Tibial artery (tissue), 4 donors: ENCODE data around the gene NDUFS8.

Source experiments
- DNase-seq, 2 donors: peaks; one replicate each; pipeline ENCODE4 v3.0.0-alpha.2; 2019
- H3K27ac ChIP-seq, 2 donors: fragments of 200-600 bp; sonication (generic) in 1 of 2; 1 replicate in 1 of 2; 2 replicates in 1 of 2; pipeline ENCODE4 v1.5.1; 2018 to 2019; ENCODE audit warnings: mild to moderate bottlenecking in 1 of 2
- H3K27me3 ChIP-seq, 2 donors: fragments of 200-600 bp; sonication (generic) in 1 of 2; one replicate each; pipeline versions ENCODE4 v1.5.1 to v1.6.0; 2016 to 2019
- H3K36me3 ChIP-seq, 3 donors: fragments of 200-600 bp; sonication (generic) in 2 of 3; one replicate each; pipeline ENCODE4 v1.5.1; 2016 to 2019; ENCODE audit warnings: mild to moderate bottlenecking in 2 of 3
- H3K4me1 ChIP-seq, 4 donors: fragments of 200-600 bp; sonication (generic) in 2 of 4; 1 replicate in 3 of 4; 2 replicates in 1 of 4; pipeline ENCODE4 v1.5.1; 2016 to 2019
- H3K4me3 ChIP-seq, 2 donors: fragments of 200-600 bp; sonication (generic) in 1 of 2; 1 replicate in 1 of 2; 2 replicates in 1 of 2; pipeline ENCODE4 v1.5.1; 2018 to 2019; ENCODE audit warnings: mild to moderate bottlenecking in 2 of 2
- H3K9me3 ChIP-seq, 3 donors: fragments of 200-600 bp; sonication (generic) in 1 of 3; one replicate each; pipeline ENCODE4 v1.5.1; 2016 to 2019
- intact Hi-C: fragments of 100-400 bp; cut with DNase I; formaldehyde crosslinking; loops from one replicate; pipeline ENCODE4 v1.15.0; 2023; ENCODE audit warnings: low total_unique reads
- TF ChIP-seq, protein P1 (sequence below), 2 experiments: fragments of 200-600 bp in 1 of 2; fragments of 450-650 bp in 1 of 2; IDR thresholded peaks; one replicate each; pipeline ENCODE4 v1.5.1; 2017 to 2019; ENCODE audit warnings: antibody characterized with exemption in 2 of 2, mild to moderate bottlenecking in 1 of 2, moderate library complexity in 1 of 2

The NDUFS8 gene

DNA sequence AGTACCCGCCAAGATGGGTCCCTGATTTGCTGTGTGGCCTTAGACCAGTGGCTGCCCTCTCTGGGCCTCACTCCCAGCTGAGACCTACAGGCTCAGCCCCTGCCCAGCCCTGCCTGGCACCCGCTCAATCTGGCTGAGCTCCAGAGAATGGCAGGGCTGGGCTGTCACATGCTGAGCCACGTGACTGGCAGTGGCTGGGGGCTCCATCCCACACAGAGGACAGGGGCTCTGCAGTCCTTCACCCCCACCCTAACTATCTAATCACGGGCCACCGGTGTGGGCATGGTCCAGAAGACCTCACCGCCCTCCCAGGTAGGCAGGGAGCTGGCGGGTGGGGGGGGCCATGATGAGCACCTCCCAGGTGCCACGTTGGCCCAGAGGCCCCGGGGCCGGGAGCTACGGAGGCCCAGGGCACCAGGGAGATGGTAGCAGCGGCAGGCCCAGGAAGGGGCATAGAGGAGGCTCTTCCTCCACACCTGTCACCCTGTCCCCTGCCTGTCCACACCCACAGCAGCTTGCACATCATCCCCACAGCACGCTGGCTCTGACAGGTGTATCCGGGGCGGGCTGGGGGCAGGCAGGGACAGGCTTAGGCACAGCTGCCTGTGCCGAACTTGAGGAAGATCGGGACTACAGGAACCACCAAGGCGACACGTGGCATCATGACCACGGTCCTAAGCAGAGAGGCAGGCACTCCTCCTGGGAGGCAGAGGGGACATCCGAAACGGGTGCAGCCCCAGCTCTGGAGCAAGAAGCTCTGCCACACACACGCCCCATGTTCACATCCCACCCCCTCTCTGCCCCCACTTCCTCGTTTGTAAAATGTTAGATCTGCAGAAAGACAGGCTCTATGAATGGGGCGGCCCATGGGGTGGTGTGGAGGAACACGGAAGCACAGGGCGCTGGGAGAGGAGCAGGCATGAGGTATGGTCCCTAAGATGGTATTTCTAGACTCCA is 21.8 kb upstream of the NDUFS8 start:
- Histone ChIP-seq H3K4me3 (no peak overlapping the region), H3K27ac (peak overlapping the region; percentile 93 to 94)
- intact Hi-C loops, result loop anchor here (5.0 kb wide), 2 partner anchors 34 to 204 kb away; partner anchors contain the start of gene KMT5B

DNA sequence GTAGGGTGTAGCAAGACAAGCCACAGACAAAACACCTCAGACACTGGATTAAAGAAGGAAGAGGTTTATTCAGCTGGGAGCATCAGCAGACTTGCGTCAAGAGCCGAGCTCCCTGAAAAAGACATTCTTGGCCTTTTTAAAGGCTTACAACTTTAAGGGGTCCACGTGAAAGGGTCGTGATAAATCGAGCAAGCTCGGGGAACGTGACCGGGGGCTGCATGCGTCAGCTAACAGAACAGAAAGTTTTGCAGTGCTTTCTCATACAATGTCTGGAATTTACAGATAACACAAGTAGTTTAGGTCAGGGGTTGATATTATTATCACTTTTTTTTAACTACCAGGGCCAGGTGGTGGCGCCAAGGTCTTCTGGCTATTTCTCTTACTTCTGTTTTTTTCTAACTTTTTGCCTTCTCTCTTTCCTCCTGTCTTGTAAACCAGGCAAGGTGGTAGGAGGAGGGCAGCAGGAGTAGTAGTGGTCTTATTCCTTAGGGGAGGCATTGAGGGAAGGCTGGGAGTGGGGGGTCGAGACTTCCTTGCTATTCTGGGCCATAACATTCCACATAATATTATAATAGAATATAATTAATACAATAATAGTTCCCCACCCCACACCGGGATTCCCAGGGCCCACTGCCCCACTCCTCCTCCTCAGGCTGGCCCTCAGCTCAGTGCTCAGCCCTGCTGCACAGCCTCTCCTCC is 20.9 kb upstream of the NDUFS8 start:
- H3K27me3 ChIP-seq, result no peaks in the 10 kb centered on the region
- peak overlapping the region; percentile 49 to 54 for H3K4me3 ChIP-seq
- H3K36me3 ChIP-seq, result no peaks in the 10 kb centered on the region
- TF ChIP-seq, protein P1, sequence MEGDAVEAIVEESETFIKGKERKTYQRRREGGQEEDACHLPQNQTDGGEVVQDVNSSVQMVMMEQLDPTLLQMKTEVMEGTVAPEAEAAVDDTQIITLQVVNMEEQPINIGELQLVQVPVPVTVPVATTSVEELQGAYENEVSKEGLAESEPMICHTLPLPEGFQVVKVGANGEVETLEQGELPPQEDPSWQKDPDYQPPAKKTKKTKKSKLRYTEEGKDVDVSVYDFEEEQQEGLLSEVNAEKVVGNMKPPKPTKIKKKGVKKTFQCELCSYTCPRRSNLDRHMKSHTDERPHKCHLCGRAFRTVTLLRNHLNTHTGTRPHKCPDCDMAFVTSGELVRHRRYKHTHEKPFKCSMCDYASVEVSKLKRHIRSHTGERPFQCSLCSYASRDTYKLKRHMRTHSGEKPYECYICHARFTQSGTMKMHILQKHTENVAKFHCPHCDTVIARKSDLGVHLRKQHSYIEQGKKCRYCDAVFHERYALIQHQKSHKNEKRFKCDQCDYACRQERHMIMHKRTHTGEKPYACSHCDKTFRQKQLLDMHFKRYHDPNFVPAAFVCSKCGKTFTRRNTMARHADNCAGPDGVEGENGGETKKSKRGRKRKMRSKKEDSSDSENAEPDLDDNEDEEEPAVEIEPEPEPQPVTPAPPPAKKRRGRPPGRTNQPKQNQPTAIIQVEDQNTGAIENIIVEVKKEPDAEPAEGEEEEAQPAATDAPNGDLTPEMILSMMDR (IDR thresholded peaks at IDR 0.05), result no peak
- H3K9me3 ChIP-seq, result no peaks in the 10 kb centered on the region
- H3K4me1 ChIP-seq, result peaks cover 0 to 67% (median 56%) of the 10 kb centered on the region in 4 donors
- intact Hi-C loops, result loop anchor here (5.0 kb wide), 3 partner anchors 33 to 203 kb away; partner anchors contain the start of genes CHKA and KMT5B
- peak overlapping the region; percentile 93 to 94 for H3K27ac ChIP-seq
- no peak for DNase-seq

More for the DNA sequence above, 21.8 kb upstream of the NDUFS8 start:
- peak in 1 of 2 donors; percentile 62 for DNase-seq
- Histone ChIP-seq H3K4me1 (peaks cover 0 to 63% (median 50%) of the 10 kb centered on the region in 4 donors), H3K9me3 (no peaks in the 10 kb centered on the region), H3K36me3 (no peaks in the 10 kb centered on the region), H3K27me3 (no peaks in the 10 kb centered on the region)
- TF ChIP-seq, protein P1 (IDR thresholded peaks at IDR 0.05), result no peak

DNA sequence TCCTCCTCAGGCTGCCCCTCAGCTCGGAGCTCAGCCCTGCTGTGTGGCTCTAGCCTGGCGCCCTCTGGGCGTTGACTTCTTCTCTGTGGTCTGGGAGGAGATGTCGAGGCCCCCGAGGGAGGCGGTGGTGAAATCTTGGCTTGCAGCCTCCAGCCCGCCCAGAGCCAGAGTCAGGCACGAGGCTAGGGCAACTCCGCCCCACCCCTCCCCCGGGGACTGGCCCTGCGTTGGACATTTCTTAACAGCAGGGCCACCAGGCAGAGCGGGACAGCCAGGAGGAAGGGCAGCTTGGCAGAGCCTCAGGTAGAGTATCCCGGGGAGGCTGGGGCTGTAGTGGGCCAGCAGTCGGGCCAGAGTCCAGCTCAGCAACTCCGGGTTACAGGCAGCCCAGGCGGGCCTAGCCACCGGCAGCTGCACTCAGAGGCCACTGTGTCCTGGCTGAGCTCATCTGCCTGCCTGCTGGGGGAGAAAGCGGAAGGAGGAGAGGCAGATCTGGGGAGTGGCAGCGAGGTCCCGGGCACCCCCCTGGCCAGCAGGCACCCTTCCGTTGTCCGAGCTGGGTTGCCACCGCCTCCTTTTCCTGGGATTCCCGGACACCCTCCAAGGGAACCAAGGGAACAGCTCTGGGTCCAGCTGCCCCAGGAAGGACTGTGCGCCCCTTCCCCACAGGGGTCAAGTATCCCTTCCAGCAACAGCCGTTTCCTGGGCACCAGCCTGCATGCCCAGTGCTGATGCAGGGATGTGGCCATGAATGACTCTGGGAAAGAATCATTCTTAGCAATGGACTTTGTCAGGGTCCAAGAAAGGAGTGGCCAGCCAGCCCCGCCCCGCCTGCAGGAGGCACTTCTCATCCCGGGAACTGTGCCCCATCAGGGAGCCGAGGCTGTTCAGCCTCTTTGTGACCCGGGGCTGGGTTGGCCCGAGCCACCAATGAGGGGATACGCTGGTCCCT is 20.1 kb upstream of the NDUFS8 start, which contains the start of gene ALDH3B1:
Gene ALDH3B1, plus strand, starts transcription at position 238 of the 952 bp plus-strand sequence. CDS start 4,971 bp downstream, outside the sequence.
- intact Hi-C loops, result loop anchor here (5.0 kb wide), 1 partner anchor 112 kb away; the partner anchor contains the start of gene CHKA
- TF ChIP-seq, protein P1 (IDR thresholded peaks at IDR 0.05), result no peak
- no peaks in the 10 kb centered on the region for H3K36me3 ChIP-seq
- peak within 1 kb of the TSS; percentile 49 to 54 for H3K4me3 ChIP-seq
- peaks cover 4 to 75% (median 64%) of the 10 kb centered on the region in 4 donors for H3K4me1 ChIP-seq
- no peaks in the 10 kb centered on the region for H3K9me3 ChIP-seq
- peak within 1 kb of the TSS; percentile 93 to 94 for H3K27ac ChIP-seq
- DNase-seq, result peak; percentile 97 to 100
- no peaks in the 10 kb centered on the region for H3K27me3 ChIP-seq

DNA sequence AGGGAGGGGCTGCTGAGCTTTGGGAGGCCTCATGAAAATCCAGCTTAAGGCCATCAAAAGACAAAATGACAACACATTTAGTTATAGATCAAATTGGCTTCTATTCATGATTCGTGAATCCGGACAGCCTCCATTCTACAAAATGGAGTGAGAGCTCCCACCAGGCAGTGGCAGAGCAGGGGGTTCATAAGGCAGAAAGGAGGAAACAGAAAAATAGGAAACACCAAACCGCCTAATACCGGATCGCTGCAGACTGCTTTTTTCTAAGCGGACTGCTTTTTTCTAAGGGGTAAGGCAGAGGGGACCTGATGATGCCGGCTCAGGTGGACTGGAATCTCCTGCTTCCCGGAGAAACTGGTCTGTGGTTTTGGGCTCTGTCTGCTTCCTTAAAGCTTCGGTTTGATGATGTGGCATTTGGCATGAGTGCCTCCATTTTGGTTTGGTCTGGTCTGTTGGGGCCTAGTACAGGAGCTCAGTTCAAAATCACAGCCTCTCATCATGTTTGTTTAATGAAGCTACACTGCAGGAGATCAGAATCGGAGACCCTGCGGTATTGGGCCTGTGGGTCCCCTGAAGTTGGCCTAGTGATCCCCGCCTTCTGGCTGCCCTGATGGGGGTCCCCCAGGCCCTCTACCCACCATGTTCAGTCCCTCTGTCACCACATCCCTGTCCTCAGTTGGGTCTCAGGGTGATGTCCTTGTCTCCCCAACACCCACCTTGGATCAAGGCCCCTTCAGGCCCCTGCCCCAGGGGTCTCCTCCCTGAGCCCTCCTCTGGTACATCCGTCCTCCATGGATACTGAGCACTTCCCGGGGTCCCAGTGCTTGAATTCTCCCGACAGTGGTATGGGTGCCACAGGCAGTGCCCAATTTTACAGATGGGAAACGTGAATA is 19.2 kb upstream of the NDUFS8 start:
- Histone ChIP-seq H3K4me3 (peak overlapping the region; percentile 49 to 54), H3K27ac (peak overlapping the region; percentile 93 to 94), H3K9me3 (no peaks in the 10 kb centered on the region), H3K36me3 (no peaks in the 10 kb centered on the region), H3K4me1 (peaks cover 4 to 77% (median 65%) of the 10 kb centered on the region in 4 donors), H3K27me3 (no peaks in the 10 kb centered on the region)
- intact Hi-C loops, result loop anchor here (5.0 kb wide), 1 partner anchor 111 kb away; the partner anchor contains the start of gene CHKA
- TF ChIP-seq, protein P1 (IDR thresholded peaks at IDR 0.05), result no peak
- DNase-seq, result no peak
